ENCODE measurements around the gene MAP4K3.
"Not testable (repeated sequence)": the region's sequence is repeated elsewhere in the genome, so short reads cannot be mapped to it uniquely, and the experiment has no call there.

The MAP4K3 gene

GRCh38 chr2:39338502-39338901, 98.6 kb downstream of the MAP4K3 start:
- Mint-ChIP-seq H3K4me1 (peaks cover 10% of the 10 kb centered on the region), H3K27ac (no peak overlapping the region), H3K36me3 (ENCODE audit: low read depth) (peaks cover 21% of the 10 kb centered on the region), H3K9me3 (no peaks in the 10 kb centered on the region), H3K27me3 (no peaks in the 10 kb centered on the region), H3K4me3 (no peak overlapping the region)
- no peak for DNase-seq
- no peak for ATAC-seq

- H3K9me3 Mint-ChIP-seq: no peaks in the 10 kb centered on the region
- ATAC-seq (no peak), DNase-seq (no peak)
- peaks cover 10% of the 10 kb centered on the region for H3K4me1 Mint-ChIP-seq
- no peak overlapping the region for H3K27ac Mint-ChIP-seq
- peaks cover 21% of the 10 kb centered on the region for H3K36me3 Mint-ChIP-seq (ENCODE audit: low read depth)
- no peaks in the 10 kb centered on the region for H3K27me3 Mint-ChIP-seq
- no peak overlapping the region for H3K4me3 Mint-ChIP-seq
Measured at GRCh38 chr2:39335930-39336329, 101.2 kb downstream of the MAP4K3 start.

- H3K36me3 Mint-ChIP-seq (ENCODE audit: low read depth): peaks cover 19% of the 10 kb centered on the region
- no peaks in the 10 kb centered on the region for H3K9me3 Mint-ChIP-seq
- peaks cover 10% of the 10 kb centered on the region for H3K4me1 Mint-ChIP-seq
- H3K4me3 Mint-ChIP-seq: no peak overlapping the region
- no peaks in the 10 kb centered on the region for H3K27me3 Mint-ChIP-seq
- DNase-seq: no peak
- H3K27ac Mint-ChIP-seq: no peak overlapping the region
- peak; percentile 69 for ATAC-seq
Measured at GRCh38 chr2:39334978-39335377, 102.1 kb downstream of the MAP4K3 start.

GRCh38 chr2:39334529-39334928, 102.6 kb downstream of the MAP4K3 start:
- H3K27ac Mint-ChIP-seq: no peak overlapping the region
- ATAC-seq: no peak
- no peaks in the 10 kb centered on the region for H3K27me3 Mint-ChIP-seq

GRCh38 chr2:39326644-39327043, 110.4 kb downstream of the MAP4K3 start:
- DNase-seq (no peak), ATAC-seq (no peak)
- Mint-ChIP-seq H3K27me3 (no peaks in the 10 kb centered on the region), H3K4me3 (no peak overlapping the region), H3K27ac (no peak overlapping the region), H3K4me1 (no peaks in the 10 kb centered on the region), H3K9me3 (no peaks in the 10 kb centered on the region), H3K36me3 (ENCODE audit: low read depth) (peaks cover 22% of the 10 kb centered on the region)

More at GRCh38 chr2:39334529-39334928, 102.6 kb downstream of the MAP4K3 start:
- no peaks in the 10 kb centered on the region for H3K9me3 Mint-ChIP-seq
- peaks cover 19% of the 10 kb centered on the region for H3K36me3 Mint-ChIP-seq (ENCODE audit: low read depth)
- peaks cover 10% of the 10 kb centered on the region for H3K4me1 Mint-ChIP-seq
- DNase-seq: no peak
- H3K4me3 Mint-ChIP-seq: no peak overlapping the region

- no peaks in the 10 kb centered on the region for H3K27me3 Mint-ChIP-seq
- no peak overlapping the region for H3K4me3 Mint-ChIP-seq
- no peak overlapping the region for H3K27ac Mint-ChIP-seq
- ATAC-seq: no peak
- DNase-seq: no peak
- peaks cover 19% of the 10 kb centered on the region for H3K36me3 Mint-ChIP-seq (ENCODE audit: low read depth)
- H3K4me1 Mint-ChIP-seq: no peaks in the 10 kb centered on the region
- H3K9me3 Mint-ChIP-seq: no peaks in the 10 kb centered on the region
Measured at GRCh38 chr2:39325966-39326365, 111.1 kb downstream of the MAP4K3 start.

- H3K4me3 Mint-ChIP-seq, H3K4me1 Mint-ChIP-seq, H3K9me3 Mint-ChIP-seq, ATAC-seq, H3K27ac Mint-ChIP-seq, H3K27me3 Mint-ChIP-seq, DNase-seq: not testable (repeated sequence)
- peaks cover 13% of the 10 kb centered on the region for H3K36me3 Mint-ChIP-seq (ENCODE audit: low read depth)
Measured at GRCh38 chr2:39321056-39322035, 115.7 kb downstream of the MAP4K3 start.

GRCh38 chr2:39320162-39320561, 116.9 kb downstream of the MAP4K3 start:
- H3K4me3 Mint-ChIP-seq: no peak overlapping the region
- H3K9me3 Mint-ChIP-seq: no peaks in the 10 kb centered on the region
- H3K27ac Mint-ChIP-seq: no peak overlapping the region
- H3K36me3 Mint-ChIP-seq (ENCODE audit: low read depth): peaks cover 7% of the 10 kb centered on the region
- no peak for ATAC-seq
- H3K4me1 Mint-ChIP-seq: no peaks in the 10 kb centered on the region
- no peaks in the 10 kb centered on the region for H3K27me3 Mint-ChIP-seq
- no peak for DNase-seq

GRCh38 chr2:39313575-39313974, 123.5 kb downstream of the MAP4K3 start:
- Mint-ChIP-seq H3K36me3 (ENCODE audit: low read depth) (peaks cover 10% of the 10 kb centered on the region), H3K4me1 (no peaks in the 10 kb centered on the region), H3K27ac (no peak overlapping the region), H3K4me3 (no peak overlapping the region), H3K27me3 (no peaks in the 10 kb centered on the region), H3K9me3 (no peaks in the 10 kb centered on the region)
- ATAC-seq (no peak), DNase-seq (no peak)

GRCh38 chr2:39311469-39311868, 125.6 kb downstream of the MAP4K3 start:
- no peak for DNase-seq
- no peaks in the 10 kb centered on the region for H3K27me3 Mint-ChIP-seq

GRCh38 chr2:39308778-39309177, 128.3 kb downstream of the MAP4K3 start:
- DNase-seq: no peak
- no peaks in the 10 kb centered on the region for H3K4me1 Mint-ChIP-seq
- no peak overlapping the region for H3K27ac Mint-ChIP-seq
- no peaks in the 10 kb centered on the region for H3K27me3 Mint-ChIP-seq
- H3K9me3 Mint-ChIP-seq: no peaks in the 10 kb centered on the region
- H3K36me3 Mint-ChIP-seq (ENCODE audit: low read depth): peaks cover 7% of the 10 kb centered on the region
- H3K4me3 Mint-ChIP-seq: no peak overlapping the region
- no peak for ATAC-seq

More at GRCh38 chr2:39311469-39311868, 125.6 kb downstream of the MAP4K3 start:
- Mint-ChIP-seq H3K9me3 (no peaks in the 10 kb centered on the region), H3K36me3 (ENCODE audit: low read depth) (peaks cover 9% of the 10 kb centered on the region), H3K27ac (no peak overlapping the region), H3K4me1 (no peaks in the 10 kb centered on the region), H3K4me3 (no peak overlapping the region)
- ATAC-seq: no peak

GRCh38 chr2:39306626-39307025, 130.5 kb downstream of the MAP4K3 start:
- H3K4me3 Mint-ChIP-seq: no peak overlapping the region
- H3K4me1 Mint-ChIP-seq: no peaks in the 10 kb centered on the region
- no peak overlapping the region for H3K27ac Mint-ChIP-seq
- H3K36me3 Mint-ChIP-seq (ENCODE audit: low read depth): peaks cover 3% of the 10 kb centered on the region
- no peaks in the 10 kb centered on the region for H3K27me3 Mint-ChIP-seq
- H3K9me3 Mint-ChIP-seq: no peaks in the 10 kb centered on the region
- ATAC-seq (no peak), DNase-seq (no peak)

GRCh38 chr2:39304729-39305128, 132.4 kb downstream of the MAP4K3 start:
- H3K27ac Mint-ChIP-seq: no peak overlapping the region
- H3K4me1 Mint-ChIP-seq: no peaks in the 10 kb centered on the region
- no peak for DNase-seq
- H3K4me3 Mint-ChIP-seq: no peak overlapping the region
- H3K27me3 Mint-ChIP-seq: no peaks in the 10 kb centered on the region
- ATAC-seq: no peak
- H3K36me3 Mint-ChIP-seq (ENCODE audit: low read depth): peaks cover 3% of the 10 kb centered on the region
- H3K9me3 Mint-ChIP-seq: no peaks in the 10 kb centered on the region

- DNase-seq: no peak
- Mint-ChIP-seq H3K36me3 (ENCODE audit: low read depth) (peaks cover 3% of the 10 kb centered on the region), H3K4me1 (no peaks in the 10 kb centered on the region), H3K27me3 (no peaks in the 10 kb centered on the region), H3K9me3 (no peaks in the 10 kb centered on the region), H3K4me3 (no peak overlapping the region), H3K27ac (no peak overlapping the region)
- no peak for ATAC-seq
Measured at GRCh38 chr2:39304200-39304599, 132.9 kb downstream of the MAP4K3 start.

- DNase-seq (no peak), ATAC-seq (no peak)
- Mint-ChIP-seq H3K27me3 (no peaks in the 10 kb centered on the region), H3K4me3 (no peak overlapping the region), H3K4me1 (no peaks in the 10 kb centered on the region), H3K36me3 (ENCODE audit: low read depth) (no peaks in the 10 kb centered on the region), H3K27ac (no peak overlapping the region), H3K9me3 (no peaks in the 10 kb centered on the region)
Measured at GRCh38 chr2:39301352-39301751, 135.7 kb downstream of the MAP4K3 start.
